CD4-positive, alpha-beta T cell treated with Interferon gamma for 1 hour (primary cell): ENCODE data around the gene TGFB2.
"Not testable (repeated sequence)": the region's sequence is repeated elsewhere in the genome, so short reads cannot be mapped to it uniquely, and the experiment has no call there.

Source experiments
- DNase-seq: peaks from one replicate; pipeline ENCODE4 v3.0.0-alpha.2; 2020

TGFB2 gene

GRCh38 chr1:218344814-218345672 lies at the start of gene TGFB2:
TSS of gene TGFB2 (plus strand) at chr1:218345336. CDS start at chr1:218346702, 1,366 bp downstream.
- DNase-seq, result peak; percentile 31

- DNase-seq, result no peak
Observed at GRCh38 chr1:218296162-218296561, 49.0 kb upstream of the TGFB2 start.

- DNase-seq, result no peak
Observed at GRCh38 chr1:218297461-218297860, 47.7 kb upstream of the TGFB2 start.

GRCh38 chr1:218297867-218298266 lies 47.3 kb upstream of the TGFB2 start:
- DNase-seq, result no peak

- no peak for DNase-seq
Observed at GRCh38 chr1:218298398-218298797, 46.7 kb upstream of the TGFB2 start.

- no peak for DNase-seq
Observed at GRCh38 chr1:218299416-218299815, 45.7 kb upstream of the TGFB2 start.

- DNase-seq, result no peak
Observed at GRCh38 chr1:218301217-218301616, 43.9 kb upstream of the TGFB2 start.

GRCh38 chr1:218302155-218302554 lies 43.0 kb upstream of the TGFB2 start:
- DNase-seq, result no peak

GRCh38 chr1:218303176-218303879 lies 41.8 kb upstream of the TGFB2 start:
- DNase-seq, result no peak

- no peak for DNase-seq
Observed at GRCh38 chr1:218304281-218305039, 40.7 kb upstream of the TGFB2 start.

GRCh38 chr1:218305472-218306064 lies 39.6 kb upstream of the TGFB2 start:
- no peak for DNase-seq

GRCh38 chr1:218312509-218312908 lies 32.6 kb upstream of the TGFB2 start:
- no peak for DNase-seq

- DNase-seq, result no peak
Observed at GRCh38 chr1:218314316-218314715, 30.8 kb upstream of the TGFB2 start.

- DNase-seq, result no peak
Observed at GRCh38 chr1:218315638-218316037, 29.5 kb upstream of the TGFB2 start.

- no peak for DNase-seq
Observed at GRCh38 chr1:218317061-218317460, 28.1 kb upstream of the TGFB2 start.

- DNase-seq, result not testable (repeated sequence)
Observed at GRCh38 chr1:218320182-218320581, 25.0 kb upstream of the TGFB2 start.

- no peak for DNase-seq
Observed at GRCh38 chr1:218322762-218323161, 22.4 kb upstream of the TGFB2 start.

GRCh38 chr1:218323568-218324225 lies 21.4 kb upstream of the TGFB2 start:
- DNase-seq, result no peak

GRCh38 chr1:218324226-218324580 lies 20.9 kb upstream of the TGFB2 start:
- no peak for DNase-seq

- no peak for DNase-seq
Observed at GRCh38 chr1:218328769-218329168, 16.4 kb upstream of the TGFB2 start.

- no peak for DNase-seq
Observed at GRCh38 chr1:218330043-218330623, 15.0 kb upstream of the TGFB2 start.

GRCh38 chr1:218332416-218332815 lies 12.7 kb upstream of the TGFB2 start:
- DNase-seq, result no peak
